Brain pericyte (primary cell): ENCODE data around the gene VDR.
"Not testable (repeated sequence)": the region's sequence is repeated elsewhere in the genome, so short reads cannot be mapped to it uniquely, and the experiment has no call there.

Experiments used
- DNase-seq: peaks from one replicate; pipeline ENCODE4 v3.0.0-alpha.2; 2012; ENCODE audit warnings: low read depth, low spot score

VDR gene

GRCh38 chr12:47849261-47849660 is 55.5 kb downstream of the VDR start:
- no peak for DNase-seq

- DNase-seq: no peak
These were observed 55.9 kb downstream of the VDR start for GRCh38 chr12:47848853-47849252.

GRCh38 chr12:47846294-47846996 is 58.3 kb downstream of the VDR start:
- DNase-seq: no peak

GRCh38 chr12:47845081-47845480 is 59.7 kb downstream of the VDR start:
- no peak for DNase-seq

GRCh38 chr12:47844264-47845019 is 60.4 kb downstream of the VDR start:
- DNase-seq: no peak

GRCh38 chr12:47843226-47843980 is 61.4 kb downstream of the VDR start:
- DNase-seq: no peak

GRCh38 chr12:47842543-47842942 is 62.3 kb downstream of the VDR start:
- not testable (repeated sequence) for DNase-seq

- DNase-seq: no peak
These were observed 62.9 kb downstream of the VDR start for GRCh38 chr12:47841910-47842309.

- no peak for DNase-seq
These were observed 63.3 kb downstream of the VDR start for GRCh38 chr12:47841501-47841900.

- no peak for DNase-seq
These were observed 64.2 kb downstream of the VDR start for GRCh38 chr12:47840571-47840970.

GRCh38 chr12:47839214-47839876 is 65.4 kb downstream of the VDR start:
- no peak for DNase-seq

GRCh38 chr12:47838286-47838931 is 66.4 kb downstream of the VDR start:
- no peak for DNase-seq

- no peak for DNase-seq
These were observed 67.3 kb downstream of the VDR start for GRCh38 chr12:47837190-47838171.

- DNase-seq: no peak
These were observed 69.0 kb downstream of the VDR start for GRCh38 chr12:47835831-47836155.

- no peak for DNase-seq
These were observed 69.6 kb downstream of the VDR start for GRCh38 chr12:47835006-47835830.

GRCh38 chr12:47834199-47834903 is 70.4 kb downstream of the VDR start:
- DNase-seq: no peak

- no peak for DNase-seq
These were observed 71.2 kb downstream of the VDR start for GRCh38 chr12:47833591-47834012.

GRCh38 chr12:47832263-47832933 is 72.4 kb downstream of the VDR start:
- DNase-seq: no peak
